ENCODE data around the gene MRGPRG. TPM values are rescaled to one million over a fixed set of nuclear protein-coding genes. Genes with fewer than 3 reads are reported as not detected.

MRGPRG gene
- total RNA-seq, 4 donors from 2014 or later, result not detected

DNA sequence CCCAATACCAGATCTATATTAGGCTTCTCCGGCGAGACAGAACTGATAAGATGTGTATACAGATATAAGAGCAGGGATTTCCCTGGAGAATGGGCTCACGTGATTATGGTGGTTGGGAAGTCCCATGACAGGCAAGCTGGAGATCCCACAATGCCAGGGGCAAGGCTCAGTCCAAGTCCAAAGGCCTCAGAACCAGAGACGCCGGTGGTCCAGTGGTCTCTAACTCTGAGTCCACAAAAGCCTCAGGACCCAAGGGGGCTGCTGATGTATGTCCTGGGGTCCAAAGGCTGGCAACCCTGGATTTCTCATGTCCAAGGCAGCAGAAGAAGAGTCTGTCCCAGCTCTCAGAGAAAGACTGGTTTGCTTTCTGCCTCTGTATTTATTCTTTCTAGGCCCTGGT lies 37.7 kb downstream of the MRGPRG start:
- no peaks in the 10 kb centered on the region for H3K27me3 ChIP-seq
- no peak for DNase-seq (ENCODE audit: extremely low spot score)
- 75% methylated on average over 3 of the region's 5 CpGs for WGBS
- peaks cover 0 to 14% (median 10%) of the 10 kb centered on the region in 4 donors for H3K9me3 ChIP-seq
- no peak overlapping the region for H3K4me3 ChIP-seq
- TF ChIP-seq POLR2A (IDR thresholded peaks at IDR 0.05; ENCODE audit: low read depth) (no peak), CTCF (IDR thresholded peaks at IDR 0.05) (no peak), EP300 (IDR thresholded peaks at IDR 0.05) (no peak), POLR2AphosphoS5 (IDR thresholded peaks at IDR 0.05) (no peak)
- no peaks in the 10 kb centered on the region for H3K36me3 ChIP-seq
- no peak overlapping the region for H3K27ac ChIP-seq (replicated peaks in 1 of 4)
- intact Hi-C loops (cut with DNase I), result no loop called here
- H3K4me1 ChIP-seq, result no peaks in the 10 kb centered on the region

DNA sequence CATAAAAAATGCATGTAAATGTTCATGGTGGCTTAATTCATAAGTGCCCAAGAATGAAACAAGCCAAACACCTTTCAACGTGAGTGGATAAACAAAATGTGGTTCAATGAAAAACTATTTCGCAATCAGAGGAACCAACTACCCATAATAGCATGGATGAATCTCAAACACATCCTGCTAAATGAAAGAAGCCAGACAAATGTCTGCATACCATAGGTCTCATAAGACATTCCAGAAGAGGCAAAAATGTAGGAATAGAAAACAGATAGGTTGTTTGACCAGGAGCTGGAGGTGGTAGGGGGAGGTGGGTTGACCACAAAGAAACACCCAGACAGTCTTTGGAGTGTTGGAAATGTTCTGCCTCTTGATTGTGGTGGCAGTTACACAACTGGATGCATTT lies 40.3 kb downstream of the MRGPRG start:
- Histone ChIP-seq H3K27me3 (no peaks in the 10 kb centered on the region), H3K4me3 (no peak overlapping the region), H3K27ac (replicated peaks in 1 of 4) (no peak overlapping the region), H3K36me3 (no peaks in the 10 kb centered on the region), H3K4me1 (no peaks in the 10 kb centered on the region), H3K9me3 (peaks cover 0 to 16% (median 10%) of the 10 kb centered on the region in 4 donors)
- WGBS, result 70% methylated on average over 2 of the region's 2 CpGs
- intact Hi-C loops (cut with DNase I), result no loop called here
- TF ChIP-seq POLR2AphosphoS5 (IDR thresholded peaks at IDR 0.05) (no peak), CTCF (IDR thresholded peaks at IDR 0.05) (no peak), EP300 (IDR thresholded peaks at IDR 0.05) (no peak), POLR2A (IDR thresholded peaks at IDR 0.05; ENCODE audit: low read depth) (no peak)
- DNase-seq (ENCODE audit: extremely low spot score), result no peak

GRCh38 chr11:3177931-3178330 lies 40.7 kb downstream of the MRGPRG start:
- WGBS, result 84% methylated on average over 2 of the region's 2 CpGs
- intact Hi-C loops (cut with DNase I), result no loop called here
- no peak for DNase-seq (ENCODE audit: extremely low spot score)

GRCh38 chr11:3176487-3176886 lies 42.1 kb downstream of the MRGPRG start:
- intact Hi-C loops (cut with DNase I), result no loop called here
- no peak for DNase-seq (ENCODE audit: extremely low spot score)
- H3K27ac ChIP-seq (replicated peaks in 1 of 4), result no peak overlapping the region
- H3K36me3 ChIP-seq, result no peaks in the 10 kb centered on the region
- H3K4me1 ChIP-seq, result no peaks in the 10 kb centered on the region
- no peaks in the 10 kb centered on the region for H3K27me3 ChIP-seq
- TF ChIP-seq POLR2A (IDR thresholded peaks at IDR 0.05; ENCODE audit: low read depth), result no peak
- no peak for TF ChIP-seq EP300 (IDR thresholded peaks at IDR 0.05)
- no peak overlapping the region for H3K4me3 ChIP-seq
- H3K9me3 ChIP-seq, result peaks cover 0 to 16% (median 10%) of the 10 kb centered on the region in 4 donors

More at GRCh38 chr11:3177931-3178330, 40.7 kb downstream of the MRGPRG start:
- Histone ChIP-seq H3K27ac (replicated peaks in 1 of 4) (no peak overlapping the region), H3K4me3 (no peak overlapping the region), H3K27me3 (no peaks in the 10 kb centered on the region), H3K9me3 (peaks cover 0 to 16% (median 10%) of the 10 kb centered on the region in 4 donors), H3K36me3 (no peaks in the 10 kb centered on the region), H3K4me1 (no peaks in the 10 kb centered on the region)
- no peak for TF ChIP-seq POLR2A (IDR thresholded peaks at IDR 0.05; ENCODE audit: low read depth)
- no peak for TF ChIP-seq CTCF (IDR thresholded peaks at IDR 0.05)
- TF ChIP-seq POLR2AphosphoS5 (IDR thresholded peaks at IDR 0.05), result no peak
- no peak for TF ChIP-seq EP300 (IDR thresholded peaks at IDR 0.05)

DNA sequence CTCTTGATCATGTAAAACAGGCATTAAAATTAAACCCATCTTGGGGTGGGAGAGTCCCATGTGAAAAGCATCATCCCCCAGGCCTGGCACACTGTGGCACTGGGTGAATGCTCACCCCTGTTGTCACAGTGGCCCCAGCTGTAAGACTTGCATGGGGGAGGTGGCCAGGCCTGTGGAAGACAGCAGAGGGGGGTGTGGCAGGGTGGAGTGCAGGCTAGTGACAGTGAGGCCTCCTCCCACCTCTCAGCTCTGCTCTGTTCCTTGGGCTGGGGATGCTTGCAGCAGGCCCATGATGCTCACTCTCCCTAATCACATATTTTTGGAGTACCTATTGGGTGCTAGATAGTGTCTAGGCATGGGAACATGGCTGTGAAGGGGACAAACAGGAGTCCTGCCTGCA lies 43.4 kb downstream of the MRGPRG start:
- Histone ChIP-seq H3K4me3 (no peak overlapping the region), H3K36me3 (no peaks in the 10 kb centered on the region), H3K4me1 (peaks cover 2 to 7% (median 5%) of the 10 kb centered on the region in 4 donors), H3K27ac (replicated peaks in 1 of 4) (no peak overlapping the region), H3K9me3 (peaks cover 0 to 16% (median 10%) of the 10 kb centered on the region in 4 donors), H3K27me3 (no peaks in the 10 kb centered on the region)
- DNase-seq (ENCODE audit: extremely low spot score), result no peak
- TF ChIP-seq POLR2A (IDR thresholded peaks at IDR 0.05; ENCODE audit: low read depth), result no peak
- intact Hi-C loops (cut with DNase I), result no loop called here

DNA sequence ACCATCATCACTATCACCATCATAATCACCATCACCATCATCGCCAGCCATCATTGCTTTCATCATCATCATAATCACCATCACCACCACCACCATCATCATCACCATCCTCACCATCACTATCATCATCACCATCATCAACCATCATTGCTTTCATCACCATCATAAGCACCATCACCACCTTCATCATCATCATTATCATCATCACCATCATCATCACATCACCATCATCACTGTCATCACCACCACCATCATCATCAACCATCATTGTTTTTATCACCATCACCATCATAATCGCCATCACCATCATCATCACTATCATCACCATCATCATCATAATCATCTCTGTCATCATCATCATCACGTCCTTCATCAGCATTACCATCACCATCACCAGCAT lies 44.2 kb downstream of the MRGPRG start:
- TF ChIP-seq CTCF (IDR thresholded peaks at IDR 0.05) (no peak), EP300 (IDR thresholded peaks at IDR 0.05) (no peak)
- Histone ChIP-seq H3K27ac (replicated peaks in 1 of 4) (no peak overlapping the region), H3K4me3 (no peak overlapping the region), H3K9me3 (peaks cover 0 to 16% (median 10%) of the 10 kb centered on the region in 4 donors), H3K27me3 (no peaks in the 10 kb centered on the region), H3K4me1 (peaks cover 10 to 15% (median 13%) of the 10 kb centered on the region in 4 donors), H3K36me3 (no peaks in the 10 kb centered on the region)
- intact Hi-C loops (cut with DNase I), result no loop called here
- DNase-seq (ENCODE audit: extremely low spot score), result no peak
- WGBS, result 74% methylated on average over 3 of the region's 3 CpGs

All from esophagus muscularis mucosa (tissue), 4 donors.